ENCODE results near the gene SLCO2B1. TPM values are rescaled to one million over a fixed set of nuclear protein-coding genes. Genes with fewer than 3 reads are reported as not detected.
"Not testable (repeated sequence)": the region's sequence is repeated elsewhere in the genome, so short reads cannot be mapped to it uniquely, and the experiment has no call there.

SLCO2B1 gene
- total RNA-seq, 1 experiment from 2014 or later = 0.57 TPM

DNA sequence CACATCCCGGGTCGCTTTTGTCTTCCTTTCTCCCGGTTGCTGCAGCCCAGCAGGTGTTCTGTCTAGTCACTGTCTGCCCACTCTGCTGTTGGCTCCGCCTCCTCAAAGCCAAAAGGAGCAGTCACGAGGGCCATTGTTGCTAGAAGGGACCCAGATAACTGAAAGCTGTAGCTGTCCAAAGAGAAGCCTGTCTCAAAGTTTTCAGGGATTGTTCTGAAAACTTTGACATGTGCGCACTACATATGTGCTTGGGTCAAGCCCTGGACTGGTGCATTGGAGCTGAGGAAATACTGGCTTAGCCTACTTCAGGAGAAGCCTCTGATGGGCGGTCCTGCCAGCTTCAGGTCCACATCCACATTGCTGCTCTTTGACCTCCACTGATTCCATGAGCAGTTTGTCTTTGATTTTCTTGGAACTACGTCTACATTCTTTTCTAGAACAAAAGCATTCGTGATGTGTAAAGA lies 45.4 kb upstream of the SLCO2B1 start (continued):
- TF ChIP-seq MYBL2 (CRISPR knock-in tag; IDR thresholded peaks at IDR 0.05) = no peak
- no peak for TF ChIP-seq ELF4 (CRISPR knock-in tag; IDR thresholded peaks at IDR 0.05; ENCODE audit: low read depth)
- TF ChIP-seq MXD4 (CRISPR knock-in tag; IDR thresholded peaks at IDR 0.05; ENCODE audit: borderline replicate concordance) = no peak
- no peak for TF ChIP-seq GTF2I (CRISPR knock-in tag; conservative IDR thresholded peaks at IDR 0.05)
- TF ChIP-seq, protein P1, sequence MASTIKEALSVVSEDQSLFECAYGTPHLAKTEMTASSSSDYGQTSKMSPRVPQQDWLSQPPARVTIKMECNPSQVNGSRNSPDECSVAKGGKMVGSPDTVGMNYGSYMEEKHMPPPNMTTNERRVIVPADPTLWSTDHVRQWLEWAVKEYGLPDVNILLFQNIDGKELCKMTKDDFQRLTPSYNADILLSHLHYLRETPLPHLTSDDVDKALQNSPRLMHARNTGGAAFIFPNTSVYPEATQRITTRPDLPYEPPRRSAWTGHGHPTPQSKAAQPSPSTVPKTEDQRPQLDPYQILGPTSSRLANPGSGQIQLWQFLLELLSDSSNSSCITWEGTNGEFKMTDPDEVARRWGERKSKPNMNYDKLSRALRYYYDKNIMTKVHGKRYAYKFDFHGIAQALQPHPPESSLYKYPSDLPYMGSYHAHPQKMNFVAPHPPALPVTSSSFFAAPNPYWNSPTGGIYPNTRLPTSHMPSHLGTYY (CRISPR knock-in tag; IDR thresholded peaks at IDR 0.05) = no peak
- TF ChIP-seq, protein P2, sequence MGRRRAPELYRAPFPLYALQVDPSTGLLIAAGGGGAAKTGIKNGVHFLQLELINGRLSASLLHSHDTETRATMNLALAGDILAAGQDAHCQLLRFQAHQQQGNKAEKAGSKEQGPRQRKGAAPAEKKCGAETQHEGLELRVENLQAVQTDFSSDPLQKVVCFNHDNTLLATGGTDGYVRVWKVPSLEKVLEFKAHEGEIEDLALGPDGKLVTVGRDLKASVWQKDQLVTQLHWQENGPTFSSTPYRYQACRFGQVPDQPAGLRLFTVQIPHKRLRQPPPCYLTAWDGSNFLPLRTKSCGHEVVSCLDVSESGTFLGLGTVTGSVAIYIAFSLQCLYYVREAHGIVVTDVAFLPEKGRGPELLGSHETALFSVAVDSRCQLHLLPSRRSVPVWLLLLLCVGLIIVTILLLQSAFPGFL (CRISPR knock-in tag; IDR thresholded peaks at IDR 0.05; ENCODE audit: borderline replicate concordance) = no peak
- no peak for TF ChIP-seq SOX15 (CRISPR knock-in tag; IDR thresholded peaks at IDR 0.05)
- TF ChIP-seq ZBTB21 (CRISPR knock-in tag; IDR thresholded peaks at IDR 0.05; ENCODE audit: borderline replicate concordance) = no peak
- TF ChIP-seq, protein P3, sequence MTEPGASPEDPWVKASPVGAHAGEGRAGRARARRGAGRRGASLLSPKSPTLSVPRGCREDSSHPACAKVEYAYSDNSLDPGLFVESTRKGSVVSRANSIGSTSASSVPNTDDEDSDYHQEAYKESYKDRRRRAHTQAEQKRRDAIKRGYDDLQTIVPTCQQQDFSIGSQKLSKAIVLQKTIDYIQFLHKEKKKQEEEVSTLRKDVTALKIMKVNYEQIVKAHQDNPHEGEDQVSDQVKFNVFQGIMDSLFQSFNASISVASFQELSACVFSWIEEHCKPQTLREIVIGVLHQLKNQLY (CRISPR knock-in tag; IDR thresholded peaks at IDR 0.05) = no peak
- no peak for TF ChIP-seq SMAD4 (CRISPR knock-in tag; IDR thresholded peaks at IDR 0.05)

DNA sequence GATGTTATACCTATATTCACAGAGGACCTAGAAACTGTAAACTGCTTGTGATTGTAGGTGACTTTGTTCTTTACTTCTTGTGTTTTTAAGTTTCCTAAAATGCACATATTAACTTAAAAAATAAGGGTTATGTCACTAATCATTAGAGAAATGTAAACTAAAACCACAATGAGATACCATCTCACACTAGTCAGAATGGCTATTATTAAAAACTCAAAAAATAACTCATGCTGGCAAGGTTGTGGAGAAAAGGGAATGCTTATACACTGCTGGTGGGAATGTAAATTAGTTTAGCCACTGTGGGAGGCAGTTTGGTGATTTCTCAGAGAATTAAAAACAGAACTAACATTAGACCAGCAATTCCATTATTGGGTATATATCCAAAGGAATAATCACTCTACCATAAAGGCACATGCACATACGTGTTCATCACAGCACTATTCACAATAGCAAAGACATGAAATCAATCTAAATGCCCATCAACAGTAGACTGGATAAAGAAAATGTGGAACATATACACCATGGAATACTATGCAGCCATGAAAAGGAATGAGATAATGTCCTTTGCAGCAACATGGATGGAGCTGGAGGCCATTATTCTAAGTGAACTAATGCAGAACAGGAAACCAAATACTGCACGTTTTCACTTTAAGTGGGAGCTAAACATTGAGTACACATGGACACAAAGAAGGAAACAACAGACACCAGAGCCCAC lies 44.8 kb upstream of the SLCO2B1 start:
- H3K4me1 Mint-ChIP-seq; H3K27me3 Mint-ChIP-seq (ENCODE audit: low read depth); ATAC-seq; H3K36me3 Mint-ChIP-seq; H3K4me3 Mint-ChIP-seq; DNase-seq (ENCODE audit: low spot score); POLR2A ChIA-PET; H3K27ac Mint-ChIP-seq: not testable (repeated sequence)
- CTCF ChIA-PET = interaction anchor here (0.9 kb wide), 1 partner anchor 34 kb away, joined by 3 read pairs; no protein-coding TSS in a partner anchor
- H3K9me3 Mint-ChIP-seq = peaks cover 15% of the 10 kb centered on the region

DNA sequence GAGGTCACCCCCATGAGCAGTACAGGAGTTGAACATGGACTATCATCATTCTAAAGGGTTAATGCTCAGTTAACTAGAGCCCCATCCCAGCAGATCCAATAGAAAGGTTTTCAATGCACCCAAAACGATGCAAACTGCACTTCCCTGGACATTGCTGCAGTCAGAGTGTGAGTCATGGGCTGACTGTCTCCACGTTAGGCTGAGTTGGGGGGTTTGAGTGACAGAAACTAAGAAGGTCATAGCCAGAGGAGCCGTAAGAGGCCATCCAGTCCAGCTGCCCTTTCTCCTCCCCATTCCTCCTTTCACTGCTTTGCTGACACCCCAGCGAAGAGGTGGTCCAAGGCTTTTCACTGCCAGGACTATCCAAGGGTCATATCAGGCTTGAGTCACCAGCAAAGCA lies 43.7 kb upstream of the SLCO2B1 start:
- Mint-ChIP-seq H3K4me1 (0 out of 2 replicates have a peak, but pooled peaks cover 6% of the 10 kb centered on the region), H3K36me3 (no peaks in the 10 kb centered on the region), H3K27me3 (ENCODE audit: low read depth) (peaks cover 11% of the 10 kb centered on the region), H3K9me3 (peaks cover 20% of the 10 kb centered on the region), H3K27ac (no peak overlapping the region), H3K4me3 (no peak overlapping the region)
- no peak for DNase-seq (ENCODE audit: low spot score)
- CTCF ChIA-PET = no interaction called here
- no peak for ATAC-seq
- POLR2A ChIA-PET = interaction anchor here (0.7 kb wide), 1 partner anchor 204 kb away, joined by 7 read pairs; no protein-coding TSS in a partner anchor
- TF ChIP-seq ETV6 (CRISPR knock-in tag; IDR thresholded peaks at IDR 0.05) (no peak), GRHL2 (CRISPR knock-in tag; IDR thresholded peaks at IDR 0.05; ENCODE audit: insufficient replicate concordance, severe bottlenecking) (no peak), ZNF396 (CRISPR knock-in tag; IDR thresholded peaks at IDR 0.05; ENCODE audit: borderline replicate concordance) (no peak), GTF2I (CRISPR knock-in tag; conservative IDR thresholded peaks at IDR 0.05) (no peak)
- TF ChIP-seq, protein P4, sequence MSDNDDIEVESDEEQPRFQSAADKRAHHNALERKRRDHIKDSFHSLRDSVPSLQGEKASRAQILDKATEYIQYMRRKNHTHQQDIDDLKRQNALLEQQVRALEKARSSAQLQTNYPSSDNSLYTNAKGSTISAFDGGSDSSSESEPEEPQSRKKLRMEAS (CRISPR knock-in tag; IDR thresholded peaks at IDR 0.05) = no peak
- TF ChIP-seq, protein P5, sequence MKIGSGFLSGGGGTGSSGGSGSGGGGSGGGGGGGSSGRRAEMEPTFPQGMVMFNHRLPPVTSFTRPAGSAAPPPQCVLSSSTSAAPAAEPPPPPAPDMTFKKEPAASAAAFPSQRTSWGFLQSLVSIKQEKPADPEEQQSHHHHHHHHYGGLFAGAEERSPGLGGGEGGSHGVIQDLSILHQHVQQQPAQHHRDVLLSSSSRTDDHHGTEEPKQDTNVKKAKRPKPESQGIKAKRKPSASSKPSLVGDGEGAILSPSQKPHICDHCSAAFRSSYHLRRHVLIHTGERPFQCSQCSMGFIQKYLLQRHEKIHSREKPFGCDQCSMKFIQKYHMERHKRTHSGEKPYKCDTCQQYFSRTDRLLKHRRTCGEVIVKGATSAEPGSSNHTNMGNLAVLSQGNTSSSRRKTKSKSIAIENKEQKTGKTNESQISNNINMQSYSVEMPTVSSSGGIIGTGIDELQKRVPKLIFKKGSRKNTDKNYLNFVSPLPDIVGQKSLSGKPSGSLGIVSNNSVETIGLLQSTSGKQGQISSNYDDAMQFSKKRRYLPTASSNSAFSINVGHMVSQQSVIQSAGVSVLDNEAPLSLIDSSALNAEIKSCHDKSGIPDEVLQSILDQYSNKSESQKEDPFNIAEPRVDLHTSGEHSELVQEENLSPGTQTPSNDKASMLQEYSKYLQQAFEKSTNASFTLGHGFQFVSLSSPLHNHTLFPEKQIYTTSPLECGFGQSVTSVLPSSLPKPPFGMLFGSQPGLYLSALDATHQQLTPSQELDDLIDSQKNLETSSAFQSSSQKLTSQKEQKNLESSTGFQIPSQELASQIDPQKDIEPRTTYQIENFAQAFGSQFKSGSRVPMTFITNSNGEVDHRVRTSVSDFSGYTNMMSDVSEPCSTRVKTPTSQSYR (CRISPR knock-in tag; IDR thresholded peaks at IDR 0.05) = no peak
- TF ChIP-seq, protein P6, sequence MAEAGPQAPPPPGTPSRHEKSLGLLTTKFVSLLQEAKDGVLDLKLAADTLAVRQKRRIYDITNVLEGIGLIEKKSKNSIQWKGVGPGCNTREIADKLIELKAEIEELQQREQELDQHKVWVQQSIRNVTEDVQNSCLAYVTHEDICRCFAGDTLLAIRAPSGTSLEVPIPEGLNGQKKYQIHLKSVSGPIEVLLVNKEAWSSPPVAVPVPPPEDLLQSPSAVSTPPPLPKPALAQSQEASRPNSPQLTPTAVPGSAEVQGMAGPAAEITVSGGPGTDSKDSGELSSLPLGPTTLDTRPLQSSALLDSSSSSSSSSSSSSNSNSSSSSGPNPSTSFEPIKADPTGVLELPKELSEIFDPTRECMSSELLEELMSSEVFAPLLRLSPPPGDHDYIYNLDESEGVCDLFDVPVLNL (CRISPR knock-in tag; IDR thresholded peaks at IDR 0.05; ENCODE audit: borderline replicate concordance, low read depth) = no peak
- TF ChIP-seq, protein P7, sequence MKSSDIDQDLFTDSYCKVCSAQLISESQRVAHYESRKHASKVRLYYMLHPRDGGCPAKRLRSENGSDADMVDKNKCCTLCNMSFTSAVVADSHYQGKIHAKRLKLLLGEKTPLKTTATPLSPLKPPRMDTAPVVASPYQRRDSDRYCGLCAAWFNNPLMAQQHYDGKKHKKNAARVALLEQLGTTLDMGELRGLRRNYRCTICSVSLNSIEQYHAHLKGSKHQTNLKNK (CRISPR knock-in tag; IDR thresholded peaks at IDR 0.05) = no peak
- TF ChIP-seq, protein P8, sequence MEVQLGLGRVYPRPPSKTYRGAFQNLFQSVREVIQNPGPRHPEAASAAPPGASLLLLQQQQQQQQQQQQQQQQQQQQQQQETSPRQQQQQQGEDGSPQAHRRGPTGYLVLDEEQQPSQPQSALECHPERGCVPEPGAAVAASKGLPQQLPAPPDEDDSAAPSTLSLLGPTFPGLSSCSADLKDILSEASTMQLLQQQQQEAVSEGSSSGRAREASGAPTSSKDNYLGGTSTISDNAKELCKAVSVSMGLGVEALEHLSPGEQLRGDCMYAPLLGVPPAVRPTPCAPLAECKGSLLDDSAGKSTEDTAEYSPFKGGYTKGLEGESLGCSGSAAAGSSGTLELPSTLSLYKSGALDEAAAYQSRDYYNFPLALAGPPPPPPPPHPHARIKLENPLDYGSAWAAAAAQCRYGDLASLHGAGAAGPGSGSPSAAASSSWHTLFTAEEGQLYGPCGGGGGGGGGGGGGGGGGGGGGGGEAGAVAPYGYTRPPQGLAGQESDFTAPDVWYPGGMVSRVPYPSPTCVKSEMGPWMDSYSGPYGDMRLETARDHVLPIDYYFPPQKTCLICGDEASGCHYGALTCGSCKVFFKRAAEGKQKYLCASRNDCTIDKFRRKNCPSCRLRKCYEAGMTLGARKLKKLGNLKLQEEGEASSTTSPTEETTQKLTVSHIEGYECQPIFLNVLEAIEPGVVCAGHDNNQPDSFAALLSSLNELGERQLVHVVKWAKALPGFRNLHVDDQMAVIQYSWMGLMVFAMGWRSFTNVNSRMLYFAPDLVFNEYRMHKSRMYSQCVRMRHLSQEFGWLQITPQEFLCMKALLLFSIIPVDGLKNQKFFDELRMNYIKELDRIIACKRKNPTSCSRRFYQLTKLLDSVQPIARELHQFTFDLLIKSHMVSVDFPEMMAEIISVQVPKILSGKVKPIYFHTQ (CRISPR knock-in tag; IDR thresholded peaks at IDR 0.05) = no peak
